PC-9 (cell line): Measurements from ENCODE around the gene ANKRD37. TPM values are rescaled to one million over a fixed set of nuclear protein-coding genes. Genes with fewer than 3 reads are reported as not detected.

ENCODE experiments used
- BruUV-seq: library from RNA; stranded (reverse); fragments of 400-500 nt; replicated peaks from 2 replicates; lab custom pipeline; 2021; lab: Mats Ljungman, UMichigan
- CTCF ChIA-PET: fragments of 300-600 bp; sonication (Branson Sonifier 250); formaldehyde crosslinking; loops from one replicate; lab custom pipeline; 2022; ENCODE audit warnings: antibody characterized with exemption; lab: Charles Lee
- POLR2A ChIA-PET: fragments of 300-600 bp; sonication (Branson Sonifier 250); formaldehyde crosslinking; loops from one replicate; lab custom pipeline; 2022; ENCODE audit warnings: antibody characterized with exemption; ENCODE audit not compliant: unreplicated experiment; lab: Charles Lee
- DNase-seq, 2 experiments: peaks; one replicate each; pipeline versions ENCODE4 v3.0.0 to v3.0.0-alpha.2; 2015 to 2022; ENCODE audit warnings: mixed read lengths in 1 of 2
- H2AFZ ChIP-seq: fragments of 200-600 bp; sonication (generic); 2 replicates; pipeline ENCODE4 v1.8.1; 2017; ENCODE audit warnings: antibody characterized with exemption
- H3F3A ChIP-seq: fragments of 200-600 bp; sonication (generic); 2 replicates; pipeline ENCODE4 v1.8.1; 2017; ENCODE audit warnings: antibody characterized with exemption, mild to moderate bottlenecking, low read depth; ENCODE audit not compliant: insufficient read depth
- H3K27ac ChIP-seq: fragments of 200-600 bp; sonication (generic); 2 replicates; pipeline ENCODE4 v1.6.1; 2016; ENCODE audit warnings: mixed run types
- H3K27me3 ChIP-seq: fragments of 200-600 bp; sonication (generic); 2 replicates; pipeline ENCODE4 v1.6.1; 2016; ENCODE audit warnings: low read depth, mixed run types; ENCODE audit not compliant: insufficient read depth
- H3K36me3 ChIP-seq: fragments of 200-600 bp; sonication (generic); 2 replicates; pipeline ENCODE4 v1.6.1; 2016; ENCODE audit warnings: low read depth, mixed run types
- H3K4me1 ChIP-seq: fragments of 200-600 bp; sonication (generic); replicated peaks from 2 replicates; pipeline ENCODE4 v1.6.1; 2016; ENCODE audit warnings: mixed run types; ENCODE audit not compliant: insufficient read depth
- H3K4me2 ChIP-seq: fragments of 200-600 bp; sonication (generic); 2 replicates; pipeline ENCODE4 v1.6.1; 2017; ENCODE audit warnings: mixed run types
- H3K4me3 ChIP-seq: fragments of 200-600 bp; sonication (generic); 2 replicates; pipeline ENCODE4 v1.6.1; 2016; ENCODE audit warnings: mixed run types
- H3K79me2 ChIP-seq: fragments of 200-600 bp; sonication (generic); 2 replicates; pipeline ENCODE4 v1.6.1; 2017; ENCODE audit warnings: low read depth, mixed run types
- H3K9me2 ChIP-seq: fragments of 200-600 bp; sonication (generic); 2 replicates; pipeline ENCODE4 v1.8.1; 2017; ENCODE audit warnings: mild to moderate bottlenecking; ENCODE audit not compliant: insufficient read depth
- H3K9me3 ChIP-seq: fragments of 200-600 bp; sonication (generic); 2 replicates; pipeline ENCODE4 v1.8.1; 2016; ENCODE audit warnings: low read depth; ENCODE audit not compliant: insufficient read depth
- H4K20me1 ChIP-seq: fragments of 200-600 bp; sonication (generic); 2 replicates; pipeline ENCODE4 v1.8.1; 2017; ENCODE audit not compliant: insufficient read depth
- CTCF ChIP-seq: fragments of 200-600 bp; sonication (generic); conservative IDR thresholded peaks from 2 replicates; pipeline ENCODE4 v1.6.1; 2017; ENCODE audit warnings: mixed run types, antibody characterized with exemption, mild to moderate bottlenecking, moderate library complexity
- EZH2 ChIP-seq: fragments of 200-600 bp; sonication (generic); IDR thresholded peaks from 2 replicates; pipeline ENCODE4 v1.8.0; 2017; ENCODE audit warnings: antibody characterized with exemption, low read depth
- intact Hi-C: fragments of 100-400 bp; cut with micrococcal nuclease; formaldehyde crosslinking; loops from one replicate; pipeline ENCODE4 v1.10.0; 2022; ENCODE audit not compliant: unreplicated experiment
- total RNA-seq: library from RNA; stranded (reverse); gene quantifications from 2 replicates; pipeline ENCODE4 v1.2.3, GENCODE V29; 2021

The ANKRD37 gene
- total RNA-seq, 1 experiment from 2014 or later, result 4.2 TPM

GRCh38 chr4:185378264-185378663 lies 18.4 kb upstream of the ANKRD37 start:
- H3K27me3 ChIP-seq, result no peaks in the 10 kb centered on the region
- intact Hi-C loops, result no loop called here
- no peak overlapping the region for H2AFZ ChIP-seq
- H3K4me2 ChIP-seq, result no peak overlapping the region
- no peaks in the 10 kb centered on the region for H3K36me3 ChIP-seq
- no peaks in the 10 kb centered on the region for H3K9me3 ChIP-seq
- H3K27ac ChIP-seq, result no peak overlapping the region
- H4K20me1 ChIP-seq, result no peaks in the 10 kb centered on the region
- H3K4me1 ChIP-seq, result peaks cover 12% of the 10 kb centered on the region
- no peaks in the 10 kb centered on the region for H3F3A ChIP-seq
- no peaks in the 10 kb centered on the region for H3K79me2 ChIP-seq
- DNase-seq, result no peak
- TF ChIP-seq EZH2 (no peak), CTCF (no peak)
- no TSS peak for BruUV-seq
- POLR2A ChIA-PET, result interaction anchor here (0.7 kb wide), 1 partner anchor 18 kb away, joined by 5 read pairs; the partner anchor contains the start of gene ANKRD37
- H3K4me3 ChIP-seq, result no peak overlapping the region
- no peaks in the 10 kb centered on the region for H3K9me2 ChIP-seq
- CTCF ChIA-PET, result no interaction called here

GRCh38 chr4:185379326-185380295 lies 17.0 kb upstream of the ANKRD37 start:
- peaks cover 9% of the 10 kb centered on the region; the same call in 1 of the 2 replicates for H3F3A ChIP-seq
- no peaks in the 10 kb centered on the region for H3K27me3 ChIP-seq
- no peak overlapping the region for H3K4me2 ChIP-seq
- no peak for TF ChIP-seq CTCF
- no peaks in the 10 kb centered on the region for H3K79me2 ChIP-seq
- H4K20me1 ChIP-seq, result no peaks in the 10 kb centered on the region
- no peak overlapping the region for H2AFZ ChIP-seq
- CTCF ChIA-PET, result no interaction called here
- no peaks in the 10 kb centered on the region for H3K9me3 ChIP-seq
- intact Hi-C loops, result no loop called here
- no peak overlapping the region for H3K27ac ChIP-seq
- POLR2A ChIA-PET, result interaction anchor here (0.7 kb wide), 1 partner anchor 99 kb away, joined by 3 read pairs; no protein-coding TSS in a partner anchor
- peaks cover 25% of the 10 kb centered on the region for H3K4me1 ChIP-seq
- H3K4me3 ChIP-seq, result no peak overlapping the region
- H3K9me2 ChIP-seq, result no peaks in the 10 kb centered on the region
- H3K36me3 ChIP-seq, result no peaks in the 10 kb centered on the region
- no peak for DNase-seq
- no TSS peak for BruUV-seq

GRCh38 chr4:185380320-185380719 lies 16.3 kb upstream of the ANKRD37 start:
- intact Hi-C loops, result no loop called here
- Histone ChIP-seq H3K79me2 (no peaks in the 10 kb centered on the region), H2AFZ (no peak overlapping the region), H3K27ac (no peak overlapping the region), H3F3A (peaks cover 9% of the 10 kb centered on the region; the same call in 1 of the 2 replicates), H3K9me3 (no peaks in the 10 kb centered on the region), H3K36me3 (no peaks in the 10 kb centered on the region), H3K4me1 (peaks cover 25% of the 10 kb centered on the region), H3K4me3 (no peak overlapping the region), H3K9me2 (no peaks in the 10 kb centered on the region), H4K20me1 (no peaks in the 10 kb centered on the region), H3K27me3 (no peaks in the 10 kb centered on the region), H3K4me2 (no peak overlapping the region)
- TF ChIP-seq EZH2 (no peak), CTCF (no peak)
- ChIA-PET CTCF (no interaction called here), POLR2A (no interaction called here)
- DNase-seq, result no peak
- no TSS peak for BruUV-seq
